Neural cell (in vitro differentiated cells): ENCODE data around the gene ALOX12. TPM values are rescaled to one million over a fixed set of nuclear protein-coding genes. Genes with fewer than 3 reads are reported as not detected.

Source experiments
- H2AFZ ChIP-seq: fragments of 200-600, 300-800 bp; sonication (generic), shearing (Covaris generic); 2 replicates; pipeline ENCODE4 v1.6.0; 2014; ENCODE audit warnings: low read depth, mild to moderate bottlenecking, antibody characterized with exemption, low read length, moderate library complexity
- H3F3A ChIP-seq: fragments of 200-600 bp; shearing (Covaris generic); 2 replicates; pipeline ENCODE4 v1.6.1; 2016; ENCODE audit warnings: mild to moderate bottlenecking, moderate library complexity, mixed read lengths, antibody characterized with exemption, low read length; ENCODE audit not compliant: insufficient read depth, poor library complexity, severe bottlenecking
- H3K27ac ChIP-seq: fragments of 200-600, 300-800 bp; sonication (generic), shearing (Covaris generic); 2 replicates; pipeline ENCODE4 v1.5.1; 2014; ENCODE audit warnings: mild to moderate bottlenecking, low read length, moderate library complexity
- H3K27me3 ChIP-seq: fragments of 300-800, 200-600 bp; sonication (generic), shearing (Covaris generic); 2 replicates; pipeline ENCODE4 v1.6.0; 2014; ENCODE audit warnings: mild to moderate bottlenecking, low read depth, low read length, moderate library complexity; ENCODE audit not compliant: insufficient read depth
- H3K36me3 ChIP-seq: fragments of 300-800, 200-600 bp; sonication (generic), shearing (Covaris generic); 2 replicates; pipeline ENCODE4 v1.5.1; 2014; ENCODE audit warnings: mild to moderate bottlenecking, antibody characterized with exemption, low read length, moderate library complexity; ENCODE audit not compliant: insufficient read depth
- H3K4me2 ChIP-seq: fragments of 300-800, 200-600 bp; sonication (generic), shearing (Covaris generic); 2 replicates; pipeline ENCODE4 v1.6.0; 2014; ENCODE audit warnings: mild to moderate bottlenecking, low read length
- H3K4me3 ChIP-seq: fragments of 300-800, 200-600 bp; sonication (generic), shearing (Covaris generic); 2 replicates; pipeline ENCODE4 v1.5.1; 2014; ENCODE audit warnings: mild to moderate bottlenecking, low read length, moderate library complexity
- H3K79me2 ChIP-seq: fragments of 200-600 bp; shearing (Covaris generic); replicated peaks from 2 replicates; pipeline ENCODE4 v1.6.0; 2014; ENCODE audit warnings: mild to moderate bottlenecking, low read length, moderate library complexity; ENCODE audit not compliant: insufficient read depth
- H3K9ac ChIP-seq: fragments of 300-800, 200-600 bp; sonication (generic), shearing (Covaris generic); 2 replicates; pipeline ENCODE4 v1.6.1; 2016; ENCODE audit warnings: mild to moderate bottlenecking, low read length, mixed read lengths
- H3K9me2 ChIP-seq: fragments of 200-600 bp; shearing (Covaris generic); 2 replicates; pipeline ENCODE4 v1.6.1; 2016; ENCODE audit warnings: mild to moderate bottlenecking, low read length, mixed read lengths; ENCODE audit not compliant: insufficient read depth
- H3K9me3 ChIP-seq: fragments of 200-600, 300-800 bp; sonication (generic), shearing (Covaris generic); 2 replicates; pipeline ENCODE4 v1.6.1; 2016; ENCODE audit warnings: mild to moderate bottlenecking, mixed run types, low read length, moderate library complexity, mixed read lengths
- H4K20me1 ChIP-seq: fragments of 200-600 bp; shearing (Covaris generic); 2 replicates; pipeline ENCODE4 v1.6.1; 2016; ENCODE audit warnings: mild to moderate bottlenecking, mixed run types; ENCODE audit not compliant: insufficient read depth
- CTCF ChIP-seq: fragments of 450-650 bp; IDR thresholded peaks from 2 replicates; pipeline ENCODE4 v1.5.1; 2014; ENCODE audit warnings: antibody characterized with exemption, mild to moderate bottlenecking, moderate library complexity; ENCODE audit not compliant: poor library complexity, severe bottlenecking
- EP300 ChIP-seq: fragments of 450-650 bp; conservative IDR thresholded peaks from 2 replicates; pipeline ENCODE4 v1.6.1; 2014; ENCODE audit warnings: antibody characterized with exemption, mild to moderate bottlenecking, moderate library complexity; ENCODE audit not compliant: poor library complexity, severe bottlenecking
- EZH2 ChIP-seq: fragments of 200-600, 300-800 bp; shearing (Covaris generic), sonication (generic); IDR thresholded peaks from 2 replicates; pipeline ENCODE4 v1.6.1; 2014; ENCODE audit warnings: antibody characterized with exemption, low read length, borderline replicate concordance, mild to moderate bottlenecking; ENCODE audit not compliant: insufficient read depth, poor library complexity, severe bottlenecking
- MXI1 ChIP-seq: fragments of 450-650 bp; conservative IDR thresholded peaks from 2 replicates; pipeline ENCODE4 v1.6.1; 2014; ENCODE audit warnings: antibody characterized with exemption, mild to moderate bottlenecking; ENCODE audit not compliant: poor library complexity, severe bottlenecking
- POLR2AphosphoS5 ChIP-seq: IDR thresholded peaks from 2 replicates; pipeline ENCODE4 v1.6.1; 2012
- RAD21 ChIP-seq: fragments of 450-650 bp; conservative IDR thresholded peaks from 2 replicates; pipeline ENCODE4 v1.6.1; 2014; ENCODE audit warnings: antibody characterized with exemption, mild to moderate bottlenecking, moderate library complexity
- REST ChIP-seq: IDR thresholded peaks from 2 replicates; pipeline ENCODE4 v1.6.1; 2012; ENCODE audit warnings: borderline replicate concordance
- SMC3 ChIP-seq: fragments of 450-650 bp; conservative IDR thresholded peaks from 2 replicates; pipeline ENCODE4 v1.6.1; 2014; ENCODE audit warnings: antibody characterized with exemption, mild to moderate bottlenecking, moderate library complexity; ENCODE audit not compliant: poor library complexity
- TAF1 ChIP-seq: IDR thresholded peaks from 2 replicates; pipeline ENCODE4 v1.6.1; 2012; ENCODE audit warnings: low read depth
- polyA minus RNA-seq: library from RNA; depleted of rRNA, polyadenylated mRNA; stranded (reverse); fragments of >200 nt; gene quantifications from 2 replicates; pipeline ENCODE4 v1.2.3, GENCODE V29; 2014
- polyA plus RNA-seq: library from polyadenylated mRNA; depleted of rRNA; stranded (reverse); fragments of >200 nt; gene quantifications from 2 replicates; pipeline ENCODE4 v1.2.3, GENCODE V29; 2014

Gene ALOX12
- polyA plus RNA-seq (not detected in 2 replicates), polyA minus RNA-seq (not detected in 2 replicates)

- Histone ChIP-seq H3K79me2 (no peaks in the 10 kb centered on the region), H3K27ac (no peak within 1 kb of the TSS), H3K4me3 (no peak within 1 kb of the TSS), H3F3A (no peaks in the 10 kb centered on the region), H3K9ac (no peak within 1 kb of the TSS), H3K9me2 (no peaks in the 10 kb centered on the region), H3K4me2 (no peak within 1 kb of the TSS), H3K9me3 (no peaks in the 10 kb centered on the region), H4K20me1 (no peaks in the 10 kb centered on the region), H2AFZ (no peak within 1 kb of the TSS), H3K27me3 (peaks cover 9% of the 10 kb centered on the region), H3K36me3 (no peaks in the 10 kb centered on the region)
- TF ChIP-seq EZH2 (no peak), REST (no peak), TAF1 (no peak), POLR2AphosphoS5 (no peak), EP300 (no peak), CTCF (no peak), MXI1 (no peak), RAD21 (no peak), SMC3 (no peak)
Observed at GRCh38 chr17:6995500-6996255, at the start of gene ALOX12. Gene ALOX12, plus strand, starts transcription at chr17:6996049. Its CDS starts 69 bp downstream, at chr17:6996118.

GRCh38 chr17:6947745-6948144 lies 48.1 kb upstream of the ALOX12 start:
- Histone ChIP-seq H3K9me3 (no peaks in the 10 kb centered on the region), H2AFZ (no peak overlapping the region), H3K4me3 (no peak overlapping the region), H3K27me3 (no peaks in the 10 kb centered on the region), H3K9me2 (no peaks in the 10 kb centered on the region), H3K4me2 (no peak overlapping the region), H3K27ac (no peak overlapping the region), H3K36me3 (no peaks in the 10 kb centered on the region), H3K9ac (no peak overlapping the region), H4K20me1 (no peaks in the 10 kb centered on the region), H3F3A (no peaks in the 10 kb centered on the region), H3K79me2 (no peaks in the 10 kb centered on the region)
- no peak for TF ChIP-seq TAF1
- no peak for TF ChIP-seq POLR2AphosphoS5
- no peak for TF ChIP-seq RAD21
- TF ChIP-seq EZH2 = no peak
- no peak for TF ChIP-seq CTCF
- no peak for TF ChIP-seq REST
- no peak for TF ChIP-seq EP300
- no peak for TF ChIP-seq SMC3
- TF ChIP-seq MXI1 = no peak
